ENCODE results near the gene SLC30A5.
A peak's percentile ranks its signal among the peaks of the same experiment; 100 is the strongest.

- TF ChIP-seq NR2F2 (IDR thresholded peaks at IDR 0.05; ENCODE audit: borderline replicate concordance, low read depth), result no peak
- TF ChIP-seq ZNF567 (CRISPR knock-in tag; IDR thresholded peaks at IDR 0.05; ENCODE audit: borderline replicate concordance), result no peak
- no peak for TF ChIP-seq KDM3A (CRISPR knock-in tag; IDR thresholded peaks at IDR 0.05; ENCODE audit: low read depth)
- TF ChIP-seq ZNF766 (CRISPR knock-in tag; IDR thresholded peaks at IDR 0.05; ENCODE audit: borderline replicate concordance), result no peak
- no peak for TF ChIP-seq ESRRA (CRISPR knock-in tag; IDR thresholded peaks at IDR 0.05; ENCODE audit: low read depth)
- TF ChIP-seq EZH2 (conservative IDR thresholded peaks at IDR 0.05; ENCODE audit: low read depth, low read length), result no peak
- peak; percentile 55 for TF ChIP-seq CTCF (CRISPR knock-in tag; IDR thresholded peaks at IDR 0.05)
- TF ChIP-seq CREB1 (IDR thresholded peaks at IDR 0.05), result no peak
- TF ChIP-seq CREB1 (CRISPR knock-in tag; IDR thresholded peaks at IDR 0.05), result no peak
- TF ChIP-seq SMC3 (IDR thresholded peaks at IDR 0.05; ENCODE audit: low read length), result peak; percentile 64
- TF ChIP-seq ZNF3 (CRISPR knock-in tag; IDR thresholded peaks at IDR 0.05), result no peak
Measured at GRCh38 chr5:69083412-69083811, 10.4 kb upstream of the SLC30A5 start.
